ENCODE data around the gene USP7.

DNA sequence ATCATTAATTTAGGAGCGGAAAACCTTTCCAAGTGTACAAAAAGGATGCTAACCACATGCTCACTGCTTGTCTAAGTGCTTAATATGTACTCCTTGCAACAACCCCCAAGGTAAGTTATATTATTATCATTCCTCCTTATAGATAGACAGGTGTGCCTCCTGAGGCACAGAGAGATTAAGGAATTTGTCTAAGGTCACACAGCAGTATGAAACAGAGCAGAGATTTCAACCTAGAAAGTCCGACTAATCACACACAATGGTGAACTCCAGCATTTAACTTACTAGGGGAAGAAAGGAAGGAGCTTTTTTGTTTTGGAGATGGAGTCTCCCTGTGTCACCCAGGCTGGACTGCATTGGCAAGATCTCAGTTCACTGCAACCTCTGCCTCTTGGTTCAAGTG lies 37.0 kb upstream of the USP7 start:
- TF ChIP-seq, protein P1, sequence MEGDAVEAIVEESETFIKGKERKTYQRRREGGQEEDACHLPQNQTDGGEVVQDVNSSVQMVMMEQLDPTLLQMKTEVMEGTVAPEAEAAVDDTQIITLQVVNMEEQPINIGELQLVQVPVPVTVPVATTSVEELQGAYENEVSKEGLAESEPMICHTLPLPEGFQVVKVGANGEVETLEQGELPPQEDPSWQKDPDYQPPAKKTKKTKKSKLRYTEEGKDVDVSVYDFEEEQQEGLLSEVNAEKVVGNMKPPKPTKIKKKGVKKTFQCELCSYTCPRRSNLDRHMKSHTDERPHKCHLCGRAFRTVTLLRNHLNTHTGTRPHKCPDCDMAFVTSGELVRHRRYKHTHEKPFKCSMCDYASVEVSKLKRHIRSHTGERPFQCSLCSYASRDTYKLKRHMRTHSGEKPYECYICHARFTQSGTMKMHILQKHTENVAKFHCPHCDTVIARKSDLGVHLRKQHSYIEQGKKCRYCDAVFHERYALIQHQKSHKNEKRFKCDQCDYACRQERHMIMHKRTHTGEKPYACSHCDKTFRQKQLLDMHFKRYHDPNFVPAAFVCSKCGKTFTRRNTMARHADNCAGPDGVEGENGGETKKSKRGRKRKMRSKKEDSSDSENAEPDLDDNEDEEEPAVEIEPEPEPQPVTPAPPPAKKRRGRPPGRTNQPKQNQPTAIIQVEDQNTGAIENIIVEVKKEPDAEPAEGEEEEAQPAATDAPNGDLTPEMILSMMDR (conservative IDR thresholded peaks at IDR 0.05 in 1 of 2, IDR thresholded peaks at IDR 0.05 in 1 of 2; ENCODE audit: extremely low read depth in 1 of 2, insufficient read depth in 1 of 2, low read depth in 1 of 2, low read length in 2 of 2), result no peak
- no peak for TF ChIP-seq EZH2 (IDR thresholded peaks at IDR 0.05; ENCODE audit: borderline replicate concordance, low read length)
